Measurements from ENCODE around the gene SHANK2. TPM values are rescaled to one million over a fixed set of nuclear protein-coding genes. Genes with fewer than 3 reads are reported as not detected.

Gene SHANK2
- total RNA-seq, 1 donor from 2014 or later, result 0.03 TPM

- no peaks in the 10 kb centered on the region for H3K4me1 Mint-ChIP-seq (ENCODE audit: unreplicated experiment)
- TF ChIP-seq CTCF (IDR thresholded peaks at IDR 0.05), result no peak
- no peaks in the 10 kb centered on the region for H3K9me3 Mint-ChIP-seq (ENCODE audit: unreplicated experiment)
- H3K4me3 Mint-ChIP-seq (ENCODE audit: unreplicated experiment), result no peak overlapping the region
- H3K27ac Mint-ChIP-seq (ENCODE audit: unreplicated experiment), result no peak overlapping the region
- no peak for DNase-seq (ENCODE audit: extremely low spot score, unreplicated experiment)
- H3K27me3 Mint-ChIP-seq (ENCODE audit: unreplicated experiment), result peaks cover 10% of the 10 kb centered on the region
- no peaks in the 10 kb centered on the region for H3K36me3 Mint-ChIP-seq (ENCODE audit: unreplicated experiment)
These were observed 37.6 kb downstream of the SHANK2 start for GRCh38 chr11:71214553-71215424.

GRCh38 chr11:71213696-71214552 lies 38.5 kb downstream of the SHANK2 start:
- Mint-ChIP-seq H3K36me3 (ENCODE audit: unreplicated experiment) (no peaks in the 10 kb centered on the region), H3K27me3 (ENCODE audit: unreplicated experiment) (peaks cover 10% of the 10 kb centered on the region), H3K9me3 (ENCODE audit: unreplicated experiment) (no peaks in the 10 kb centered on the region), H3K27ac (ENCODE audit: unreplicated experiment) (no peak overlapping the region), H3K4me3 (ENCODE audit: unreplicated experiment) (no peak overlapping the region), H3K4me1 (ENCODE audit: unreplicated experiment) (no peaks in the 10 kb centered on the region)
- DNase-seq (ENCODE audit: extremely low spot score, unreplicated experiment), result no peak
- TF ChIP-seq CTCF (IDR thresholded peaks at IDR 0.05), result no peak

GRCh38 chr11:71212871-71213559 lies 39.4 kb downstream of the SHANK2 start:
- Mint-ChIP-seq H3K27ac (ENCODE audit: unreplicated experiment) (no peak overlapping the region), H3K4me1 (ENCODE audit: unreplicated experiment) (no peaks in the 10 kb centered on the region), H3K4me3 (ENCODE audit: unreplicated experiment) (no peak overlapping the region), H3K27me3 (ENCODE audit: unreplicated experiment) (peaks cover 10% of the 10 kb centered on the region), H3K9me3 (ENCODE audit: unreplicated experiment) (no peaks in the 10 kb centered on the region), H3K36me3 (ENCODE audit: unreplicated experiment) (no peaks in the 10 kb centered on the region)
- no peak for TF ChIP-seq CTCF (IDR thresholded peaks at IDR 0.05)
- DNase-seq (ENCODE audit: extremely low spot score, unreplicated experiment), result no peak

DNA sequence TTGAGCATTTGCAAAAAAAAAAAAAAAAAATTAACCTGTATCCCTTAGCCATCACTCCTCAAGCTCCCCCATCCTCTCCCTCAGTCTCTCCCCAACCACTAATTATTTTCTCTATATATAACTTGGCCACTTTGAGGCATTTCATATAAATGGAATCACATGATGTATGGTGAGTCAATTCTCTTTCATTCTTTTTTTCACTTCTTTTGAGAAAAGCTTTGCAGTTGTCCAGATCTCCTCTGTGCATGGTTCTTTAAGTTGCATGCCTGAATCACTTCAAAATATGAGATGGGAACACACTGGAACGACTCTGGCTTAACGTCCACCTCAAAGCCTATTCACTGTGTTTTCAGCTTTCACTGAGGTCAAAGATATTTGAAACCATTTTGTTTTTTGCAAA lies 40.7 kb downstream of the SHANK2 start:
- H3K4me1 Mint-ChIP-seq (ENCODE audit: unreplicated experiment), result no peaks in the 10 kb centered on the region
- no peak for TF ChIP-seq CTCF (IDR thresholded peaks at IDR 0.05)

More for the DNA sequence above, 40.7 kb downstream of the SHANK2 start:
- DNase-seq (ENCODE audit: extremely low spot score, unreplicated experiment), result no peak
- Mint-ChIP-seq H3K27ac (ENCODE audit: unreplicated experiment) (no peak overlapping the region), H3K4me3 (ENCODE audit: unreplicated experiment) (no peak overlapping the region), H3K36me3 (ENCODE audit: unreplicated experiment) (no peaks in the 10 kb centered on the region), H3K9me3 (ENCODE audit: unreplicated experiment) (no peaks in the 10 kb centered on the region), H3K27me3 (ENCODE audit: unreplicated experiment) (peaks cover 10% of the 10 kb centered on the region)
